Choroid plexus epithelial cell (primary cell): ENCODE results near the gene SYNGAP1.

ENCODE experiments used
- DNase-seq: peaks from one replicate; pipeline ENCODE4 v3.0.0-alpha.2; 2010; ENCODE audit warnings: low read depth
- H3K4me3 ChIP-seq: 2 replicates; pipeline ENCODE4 v1.5.1; 2011; ENCODE audit warnings: low read depth, mild to moderate bottlenecking, control low read depth, low read length, moderate library complexity
- CTCF ChIP-seq: conservative IDR thresholded peaks from 2 replicates; pipeline ENCODE4 v1.5.1; 2011; ENCODE audit warnings: low read depth, mild to moderate bottlenecking, control low read depth, inconsistent platforms, low read length, moderate library complexity

The SYNGAP1 gene

GRCh38 chr6:33417903-33418689 lies 1.8 kb upstream of the SYNGAP1 start, which contains the start of gene CUTA:
TSS of gene CUTA (minus strand) at chr6:33418107. CDS start at chr6:33418000, 107 bp downstream.
- peak within 1 kb of the TSS; percentile 69 for H3K4me3 ChIP-seq
- peak; percentile 50 for TF ChIP-seq CTCF
- peak; percentile 100 for DNase-seq

- DNase-seq, result peak; percentile 50
- peak overlapping the region; percentile 49 for H3K4me3 ChIP-seq
- no peak for TF ChIP-seq CTCF
Observed at GRCh38 chr6:33418690-33419291, 1.1 kb upstream of the SYNGAP1 start.

GRCh38 chr6:33420491-33421343 lies 852 bp downstream of the SYNGAP1 start:
- peak overlapping the region; percentile 58 for H3K4me3 ChIP-seq
- TF ChIP-seq CTCF, result no peak
- DNase-seq, result no peak

- no peak for DNase-seq
- no peak overlapping the region for H3K4me3 ChIP-seq
- TF ChIP-seq CTCF, result no peak
Observed at GRCh38 chr6:33421344-33421643, 1.4 kb downstream of the SYNGAP1 start.

GRCh38 chr6:33423777-33424176 lies 3.9 kb downstream of the SYNGAP1 start:
- no peak overlapping the region for H3K4me3 ChIP-seq
- no peak for DNase-seq
- TF ChIP-seq CTCF, result no peak

GRCh38 chr6:33424855-33425667 lies 5.2 kb downstream of the SYNGAP1 start:
- DNase-seq, result no peak
- peak overlapping the region; percentile 69 for H3K4me3 ChIP-seq
- no peak for TF ChIP-seq CTCF
